GM19452 (cell line): ENCODE results near the gene PLA2G4F.

Experiments used
- ATAC-seq: cut with Tn5 transposase; IDR thresholded peaks from one replicate; pipeline ENCODE4 v1.9.1; 2021; ENCODE audit not compliant: unreplicated experiment

PLA2G4F gene

GRCh38 chr15:42166225-42166940 is 9.9 kb upstream of the PLA2G4F start:
- no peak for ATAC-seq

- ATAC-seq = no peak
Observed at GRCh38 chr15:42165106-42165505, 8.7 kb upstream of the PLA2G4F start.

- ATAC-seq = no peak
Observed at GRCh38 chr15:42163947-42164550, 7.6 kb upstream of the PLA2G4F start.

- no peak for ATAC-seq
Observed at GRCh38 chr15:42163291-42163690, 6.9 kb upstream of the PLA2G4F start.

GRCh38 chr15:42160136-42160535 is 3.7 kb upstream of the PLA2G4F start:
- ATAC-seq = no peak

GRCh38 chr15:42159381-42160015 is 3.1 kb upstream of the PLA2G4F start:
- ATAC-seq = no peak

GRCh38 chr15:42158941-42159340 is 2.5 kb upstream of the PLA2G4F start:
- ATAC-seq = no peak

- no peak for ATAC-seq
Observed at GRCh38 chr15:42157981-42158765, 1.7 kb upstream of the PLA2G4F start.

GRCh38 chr15:42157381-42157780 is 945 bp upstream of the PLA2G4F start:
- no peak for ATAC-seq

GRCh38 chr15:42155546-42156242 is 742 bp downstream of the PLA2G4F start:
- no peak for ATAC-seq

GRCh38 chr15:42154956-42155355 is 1.5 kb downstream of the PLA2G4F start:
- ATAC-seq = no peak

- ATAC-seq = no peak
Observed at GRCh38 chr15:42154212-42154941, 2.1 kb downstream of the PLA2G4F start.

- no peak for ATAC-seq
Observed at GRCh38 chr15:42153874-42154211, 2.6 kb downstream of the PLA2G4F start.

- ATAC-seq = no peak
Observed at GRCh38 chr15:42152921-42153698, 3.3 kb downstream of the PLA2G4F start.

GRCh38 chr15:42152196-42152920 is 4.1 kb downstream of the PLA2G4F start:
- ATAC-seq = no peak

- no peak for ATAC-seq
Observed at GRCh38 chr15:42151736-42152135, 4.7 kb downstream of the PLA2G4F start.

GRCh38 chr15:42151141-42151561 is 5.3 kb downstream of the PLA2G4F start:
- ATAC-seq = no peak

- no peak for ATAC-seq
Observed at GRCh38 chr15:42150219-42150970, 6.0 kb downstream of the PLA2G4F start.
